Lower leg skin (tissue), 4 donors: ENCODE results near the gene OTX1. TPM values are rescaled to one million over a fixed set of nuclear protein-coding genes. Genes with fewer than 3 reads are reported as not detected.
A peak's percentile ranks its signal among the peaks of the same experiment; 100 is the strongest.

Experiments used
- DNase-seq, 2 donors: peaks; one replicate each; pipeline ENCODE4 v3.0.0-alpha.2; 2019; ENCODE audit warnings: low spot score in 2 of 2
- H3K4me3 ChIP-seq: fragments of 200-600 bp; sonication (generic); 2 replicates; pipeline ENCODE4 v1.5.1; 2017; ENCODE audit warnings: mild to moderate bottlenecking, low read depth; ENCODE audit not compliant: poor library complexity, severe bottlenecking
- POLR2A ChIP-seq, 2 donors: fragments of 450-650 bp; IDR thresholded peaks; one replicate each; pipeline ENCODE4 v1.6.1; 2016 to 2017; ENCODE audit warnings: antibody characterized with exemption in 2 of 2, mild to moderate bottlenecking in 1 of 2, moderate library complexity in 1 of 2
- WGBS, 2 donors: methylation state at CpG; one replicate each; pipeline ENCODE4 v1.1.5; 2018; 5-methylcytosine and 5-hydroxymethylcytosine counted together
- intact Hi-C: fragments of 100-400 bp; cut with DNase I; formaldehyde crosslinking; loops from one replicate; pipeline ENCODE4 v1.15.0; 2023; ENCODE audit warnings: low total_unique reads
- total RNA-seq, 4 donors: library from RNA; depleted of rRNA; stranded (reverse); fragments of >200 nt; gene quantifications; one replicate each; pipeline ENCODE4 v1.1.0, GENCODE V29; 2016
- TF ChIP-seq, protein P1 (sequence below), 3 donors: fragments of 450-650 bp; IDR thresholded peaks; one replicate each; pipeline ENCODE4 v1.5.1; 2016; ENCODE audit warnings: antibody characterized with exemption in 3 of 3, mild to moderate bottlenecking in 3 of 3, moderate library complexity in 2 of 3

The OTX1 gene
- total RNA-seq, 4 donors from 2014 or later: 5.3 to 9.2 (median 8.0) TPM

DNA sequence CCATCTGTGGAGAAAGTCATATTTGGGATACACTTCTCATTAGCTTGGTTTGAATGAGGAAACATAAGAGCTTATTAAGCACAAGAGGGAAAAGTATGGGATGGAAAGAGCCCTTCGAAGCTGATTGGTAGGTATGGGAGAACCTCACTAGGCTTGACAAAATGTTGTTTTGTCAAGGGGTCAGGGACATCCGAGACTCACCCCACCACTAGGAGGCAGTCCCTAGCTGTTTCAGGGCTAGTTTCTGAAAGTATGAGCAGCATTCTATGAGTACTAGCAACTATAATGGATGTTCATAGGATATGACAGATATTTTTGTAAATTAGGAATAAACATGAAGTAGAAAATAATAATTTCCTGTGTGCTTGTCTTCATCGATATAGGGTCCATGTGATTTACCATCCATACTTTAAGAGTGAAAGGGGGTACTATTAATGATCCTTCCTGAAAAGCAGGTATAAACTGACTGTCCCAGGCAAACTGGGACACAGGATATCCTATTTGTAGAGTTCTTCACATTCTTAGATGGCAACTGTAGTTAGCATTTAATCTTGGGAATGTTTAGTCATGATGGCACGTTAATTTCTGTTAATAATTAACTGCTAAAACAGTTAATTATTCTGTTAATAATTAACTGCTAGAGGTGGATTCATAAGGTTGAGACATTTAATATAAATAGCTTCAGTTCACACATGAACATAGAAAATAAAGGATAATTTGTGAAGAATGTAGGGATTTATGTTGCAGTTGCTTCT is 28.4 kb downstream of the OTX1 start:
- TF ChIP-seq POLR2A (IDR thresholded peaks at IDR 0.05): no peak
- TF ChIP-seq, protein P1, sequence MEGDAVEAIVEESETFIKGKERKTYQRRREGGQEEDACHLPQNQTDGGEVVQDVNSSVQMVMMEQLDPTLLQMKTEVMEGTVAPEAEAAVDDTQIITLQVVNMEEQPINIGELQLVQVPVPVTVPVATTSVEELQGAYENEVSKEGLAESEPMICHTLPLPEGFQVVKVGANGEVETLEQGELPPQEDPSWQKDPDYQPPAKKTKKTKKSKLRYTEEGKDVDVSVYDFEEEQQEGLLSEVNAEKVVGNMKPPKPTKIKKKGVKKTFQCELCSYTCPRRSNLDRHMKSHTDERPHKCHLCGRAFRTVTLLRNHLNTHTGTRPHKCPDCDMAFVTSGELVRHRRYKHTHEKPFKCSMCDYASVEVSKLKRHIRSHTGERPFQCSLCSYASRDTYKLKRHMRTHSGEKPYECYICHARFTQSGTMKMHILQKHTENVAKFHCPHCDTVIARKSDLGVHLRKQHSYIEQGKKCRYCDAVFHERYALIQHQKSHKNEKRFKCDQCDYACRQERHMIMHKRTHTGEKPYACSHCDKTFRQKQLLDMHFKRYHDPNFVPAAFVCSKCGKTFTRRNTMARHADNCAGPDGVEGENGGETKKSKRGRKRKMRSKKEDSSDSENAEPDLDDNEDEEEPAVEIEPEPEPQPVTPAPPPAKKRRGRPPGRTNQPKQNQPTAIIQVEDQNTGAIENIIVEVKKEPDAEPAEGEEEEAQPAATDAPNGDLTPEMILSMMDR (IDR thresholded peaks at IDR 0.05): peak in 1 of 3 donors; percentile 4
- no peak for DNase-seq
- WGBS, 2 donors: 77 to 83% methylated on average over 4 of the region's 4 CpGs
- no peak overlapping the region for H3K4me3 ChIP-seq
- intact Hi-C loops: no loop called here

DNA sequence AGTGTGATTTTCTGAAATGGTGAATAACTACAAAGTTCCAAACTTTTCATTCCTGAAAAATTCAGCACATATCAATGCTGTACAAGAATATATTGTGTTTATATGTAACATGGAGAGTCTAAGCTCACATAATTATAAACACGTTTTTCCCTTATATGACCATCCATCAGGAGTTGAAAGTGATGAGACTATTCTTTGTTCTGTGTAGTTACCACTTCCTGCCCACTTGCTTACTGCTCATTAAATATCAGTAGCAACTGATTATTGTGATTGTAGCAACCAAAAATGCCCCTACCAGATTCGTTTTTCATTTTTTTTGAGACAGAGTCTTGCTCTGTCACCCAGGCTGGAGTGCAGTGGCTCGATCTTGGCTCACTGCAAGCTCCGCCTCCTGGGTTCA is 30.8 kb downstream of the OTX1 start:
- intact Hi-C loops: no loop called here
- TF ChIP-seq, protein P1 (IDR thresholded peaks at IDR 0.05): no peak
- H3K4me3 ChIP-seq: no peak overlapping the region
- 73 to 74% methylated on average over 4 of the region's 4 CpGs for WGBS, 2 donors
- DNase-seq: no peak

DNA sequence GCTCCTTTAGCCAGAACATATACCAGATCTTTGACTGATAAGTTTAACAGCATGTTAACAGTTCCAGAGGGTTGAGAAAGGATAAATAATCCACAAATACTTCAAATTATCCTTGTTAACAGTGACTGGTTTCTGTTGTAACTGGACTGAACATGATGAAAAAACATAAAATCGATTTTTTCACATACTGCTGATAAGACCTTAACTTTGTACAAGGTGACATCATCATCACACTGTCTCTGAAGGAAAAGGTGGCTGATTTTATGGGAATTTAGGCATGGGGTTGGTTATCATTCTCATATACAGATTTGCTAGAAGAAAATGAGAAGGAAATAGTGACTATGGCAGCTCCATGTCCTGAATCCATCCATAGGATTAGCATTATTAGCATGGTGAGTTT is 36.1 kb downstream of the OTX1 start:
- no peak for DNase-seq
- intact Hi-C loops: no loop called here
- WGBS, 2 donors: 62 to 69% methylated on average over 1 of the region's 1 CpG
- no peak for TF ChIP-seq POLR2A (IDR thresholded peaks at IDR 0.05)
- TF ChIP-seq, protein P1 (IDR thresholded peaks at IDR 0.05): no peak
- no peak overlapping the region for H3K4me3 ChIP-seq

DNA sequence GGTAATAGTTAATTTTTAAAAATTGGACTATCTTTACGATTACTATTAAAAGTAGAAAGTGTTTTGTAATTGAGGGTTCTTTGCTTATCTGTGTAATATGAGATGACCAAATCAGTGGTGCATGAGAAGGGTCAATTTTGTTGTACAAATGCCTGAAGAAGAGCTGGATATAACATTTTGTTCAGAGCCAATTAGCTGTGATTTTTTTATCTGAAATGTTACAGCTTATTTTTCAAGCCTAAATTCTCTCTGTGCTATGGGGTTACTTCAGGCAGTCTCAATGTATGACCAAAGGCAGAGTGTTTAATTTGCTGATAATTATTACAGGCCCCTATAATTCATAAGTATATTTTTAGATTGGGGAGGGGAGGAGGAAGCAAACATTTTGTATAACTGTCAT is 41.8 kb downstream of the OTX1 start:
- no peak for DNase-seq
- H3K4me3 ChIP-seq: no peak overlapping the region
- TF ChIP-seq, protein P1 (IDR thresholded peaks at IDR 0.05): no peak
- no peak for TF ChIP-seq POLR2A (IDR thresholded peaks at IDR 0.05)
- intact Hi-C loops: no loop called here
- 94 to 100% methylated on average over 1 of the region's 1 CpG for WGBS, 2 donors

DNA sequence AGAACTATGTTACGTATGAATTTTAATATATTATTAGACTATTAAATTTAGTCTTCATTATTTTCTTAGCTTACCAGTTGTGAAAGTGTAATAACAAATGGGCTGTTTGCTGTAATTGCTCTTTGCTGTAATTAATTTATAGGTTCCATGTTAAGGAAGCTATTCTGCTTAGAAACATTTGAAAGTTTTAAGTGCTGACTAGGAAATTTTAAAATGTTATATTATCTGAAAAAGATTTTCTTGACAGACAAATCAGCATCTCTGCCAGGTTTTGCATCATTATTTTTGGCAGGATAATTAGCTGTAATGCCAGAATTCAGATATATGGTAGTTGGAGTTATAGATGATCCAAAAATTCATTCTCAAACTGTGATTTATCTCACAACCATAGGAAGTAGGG is 42.2 kb downstream of the OTX1 start:
- DNase-seq: no peak
- no peak overlapping the region for H3K4me3 ChIP-seq
- TF ChIP-seq, protein P1 (IDR thresholded peaks at IDR 0.05): no peak
- TF ChIP-seq POLR2A (IDR thresholded peaks at IDR 0.05): no peak
- 1 to 2% methylated on average over 1 of the region's 1 CpG for WGBS, 2 donors
- intact Hi-C loops: no loop called here

DNA sequence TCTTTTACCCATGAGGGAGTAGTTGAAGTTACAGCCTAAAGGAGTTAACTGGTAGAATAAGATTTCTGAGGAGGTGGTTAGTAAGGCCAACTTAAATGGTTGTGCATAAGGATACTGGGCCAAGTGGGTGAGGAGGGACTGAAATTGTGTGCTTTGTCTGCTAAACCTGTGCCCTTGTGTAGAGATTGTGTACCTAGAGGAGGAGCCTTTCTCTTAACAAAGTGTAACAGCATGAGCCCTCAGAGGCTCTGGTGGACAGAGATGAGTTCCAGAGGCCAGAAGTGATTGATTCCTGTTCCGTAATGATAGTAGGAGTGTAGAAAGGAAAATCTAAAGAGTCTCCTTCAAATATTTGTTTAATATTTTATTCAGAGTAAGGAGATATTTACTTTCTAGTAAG is 42.9 kb downstream of the OTX1 start:
- WGBS, 2 donors: 83 to 94% methylated on average over 1 of the region's 1 CpG
- H3K4me3 ChIP-seq: no peak overlapping the region
- TF ChIP-seq POLR2A (IDR thresholded peaks at IDR 0.05): no peak
- TF ChIP-seq, protein P1 (IDR thresholded peaks at IDR 0.05): no peak
- DNase-seq: no peak
- intact Hi-C loops: no loop called here
